Measurements from ENCODE around the gene FLVCR2. TPM values are rescaled to one million over a fixed set of nuclear protein-coding genes. Genes with fewer than 3 reads are reported as not detected.

FLVCR2 gene
- polyA plus RNA-seq, 1 donor from 2014 or later: not detected

- Histone ChIP-seq H3K9me2 (ENCODE audit: insufficient read depth, low read length) (no peaks in the 10 kb centered on the region), H3K4me3 (ENCODE audit: low read length) (no peak overlapping the region), H3K27me3 (ENCODE audit: insufficient read depth, low read depth, low read length) (no peaks in the 10 kb centered on the region), H3K4me2 (ENCODE audit: low read length) (no peak overlapping the region), H3K79me2 (replicated peaks; ENCODE audit: insufficient read depth, low read length) (no peaks in the 10 kb centered on the region), H3K9me3 (ENCODE audit: low read length) (no peaks in the 10 kb centered on the region), H2AFZ (ENCODE audit: low read depth, low read length) (no peak overlapping the region), H3K9ac (ENCODE audit: low read length) (no peak overlapping the region), H4K20me1 (ENCODE audit: insufficient read depth) (no peaks in the 10 kb centered on the region), H3K27ac (ENCODE audit: low read length) (no peak overlapping the region), H3K36me3 (ENCODE audit: insufficient read depth, low read length) (no peaks in the 10 kb centered on the region), H3F3A (ENCODE audit: insufficient read depth, low read length, poor library complexity, severe bottlenecking) (no peaks in the 10 kb centered on the region)
- TF ChIP-seq TAF1 (IDR thresholded peaks at IDR 0.05; ENCODE audit: low read depth) (no peak), RAD21 (conservative IDR thresholded peaks at IDR 0.05) (no peak), SMC3 (conservative IDR thresholded peaks at IDR 0.05; ENCODE audit: poor library complexity) (no peak), EZH2 (IDR thresholded peaks at IDR 0.05; ENCODE audit: borderline replicate concordance, insufficient read depth, low read length, poor library complexity, severe bottlenecking) (no peak)
These were observed 16.3 kb upstream of the FLVCR2 start for GRCh38 chr14:75562089-75562488.

- Histone ChIP-seq H3K27me3 (ENCODE audit: insufficient read depth, low read depth, low read length) (no peaks in the 10 kb centered on the region), H3K27ac (ENCODE audit: low read length) (no peak overlapping the region), H3K9me3 (ENCODE audit: low read length) (no peaks in the 10 kb centered on the region), H3K36me3 (ENCODE audit: insufficient read depth, low read length) (no peaks in the 10 kb centered on the region), H3K9me2 (ENCODE audit: insufficient read depth, low read length) (no peaks in the 10 kb centered on the region), H4K20me1 (ENCODE audit: insufficient read depth) (no peaks in the 10 kb centered on the region), H2AFZ (ENCODE audit: low read depth, low read length) (no peak overlapping the region), H3K9ac (ENCODE audit: low read length) (no peak overlapping the region), H3K79me2 (replicated peaks; ENCODE audit: insufficient read depth, low read length) (no peaks in the 10 kb centered on the region), H3K4me3 (ENCODE audit: low read length) (no peak overlapping the region), H3K4me2 (ENCODE audit: low read length) (no peak overlapping the region), H3F3A (ENCODE audit: insufficient read depth, low read length, poor library complexity, severe bottlenecking) (no peaks in the 10 kb centered on the region)
- no peak for TF ChIP-seq REST (IDR thresholded peaks at IDR 0.05; ENCODE audit: borderline replicate concordance)
- TF ChIP-seq SMC3 (conservative IDR thresholded peaks at IDR 0.05; ENCODE audit: poor library complexity): no peak
- no peak for TF ChIP-seq EP300 (conservative IDR thresholded peaks at IDR 0.05; ENCODE audit: poor library complexity, severe bottlenecking)
- no peak for TF ChIP-seq TAF1 (IDR thresholded peaks at IDR 0.05; ENCODE audit: low read depth)
- TF ChIP-seq CTCF (IDR thresholded peaks at IDR 0.05; ENCODE audit: poor library complexity, severe bottlenecking): no peak
- TF ChIP-seq POLR2AphosphoS5 (IDR thresholded peaks at IDR 0.05): no peak
- no peak for TF ChIP-seq RAD21 (conservative IDR thresholded peaks at IDR 0.05)
- no peak for TF ChIP-seq MXI1 (conservative IDR thresholded peaks at IDR 0.05; ENCODE audit: poor library complexity, severe bottlenecking)
- TF ChIP-seq EZH2 (IDR thresholded peaks at IDR 0.05; ENCODE audit: borderline replicate concordance, insufficient read depth, low read length, poor library complexity, severe bottlenecking): no peak
These were observed 15.9 kb upstream of the FLVCR2 start for GRCh38 chr14:75562489-75562888.

All from neural cell (in vitro differentiated cells).